Esophagus muscularis mucosa (tissue), 3 donors: ENCODE results near the gene RNASET2.

Experiments used
- CTCF ChIP-seq, 3 experiments: fragments of 200-600 bp in 2 of 3; fragments of 450-650 bp in 1 of 3; sonication (generic) in 2 of 3; IDR thresholded peaks; one replicate each; pipeline ENCODE4 v1.5.1; 2017 to 2019; ENCODE audit warnings: antibody characterized with exemption in 3 of 3, mild to moderate bottlenecking in 2 of 3, moderate library complexity in 1 of 3
- POLR2AphosphoS5 ChIP-seq, 2 donors: sonication (generic); formaldehyde crosslinking; IDR thresholded peaks; one replicate each; pipeline ENCODE4 v1.6.1; 2017; ENCODE audit warnings: antibody characterized with exemption in 2 of 2

- TF ChIP-seq CTCF (IDR thresholded peaks at IDR 0.05) (no peak), POLR2AphosphoS5 (IDR thresholded peaks at IDR 0.05) (no peak)
Measured at GRCh38 chr6:166955121-166955864, 1.1 kb downstream of the RNASET2 start.
